ENCODE measurements around the gene PEAR1.

The PEAR1 gene

GRCh38 chr1:156884560-156885184, 8.8 kb upstream of the PEAR1 start:
- DNase-seq = no peak

GRCh38 chr1:156885314-156885713, 8.2 kb upstream of the PEAR1 start:
- DNase-seq = no peak

- no peak for DNase-seq
Observed at GRCh38 chr1:156885880-156886355, 7.6 kb upstream of the PEAR1 start.

- no peak for DNase-seq
Observed at GRCh38 chr1:156886583-156887281, 6.8 kb upstream of the PEAR1 start.

GRCh38 chr1:156887317-156887716, 6.2 kb upstream of the PEAR1 start:
- DNase-seq = no peak

- DNase-seq = no peak
Observed at GRCh38 chr1:156887734-156888133, 5.8 kb upstream of the PEAR1 start.

- DNase-seq = peak; percentile 63 to 66
Observed at GRCh38 chr1:156889802-156890580, 3.5 kb upstream of the PEAR1 start.

- peak; percentile 89 to 91 for DNase-seq
Observed at GRCh38 chr1:156892190-156893047, 1.1 kb upstream of the PEAR1 start.

- no peak for DNase-seq
Observed at GRCh38 chr1:156894001-156894400, 483 bp downstream of the PEAR1 start.

- DNase-seq = no peak
Observed at GRCh38 chr1:156894711-156895454, 1.4 kb downstream of the PEAR1 start.

GRCh38 chr1:156895455-156895812, 1.9 kb downstream of the PEAR1 start:
- no peak for DNase-seq

GRCh38 chr1:156895927-156896326, 2.4 kb downstream of the PEAR1 start:
- DNase-seq = no peak

- DNase-seq = no peak
Observed at GRCh38 chr1:156896490-156897033, 3.0 kb downstream of the PEAR1 start.

- DNase-seq = no peak
Observed at GRCh38 chr1:156897078-156897825, 3.7 kb downstream of the PEAR1 start.

GRCh38 chr1:156898161-156898566, 4.6 kb downstream of the PEAR1 start:
- no peak for DNase-seq

GRCh38 chr1:156898971-156899664, 5.6 kb downstream of the PEAR1 start:
- DNase-seq = no peak

GRCh38 chr1:156899956-156900718, 6.6 kb downstream of the PEAR1 start:
- DNase-seq = no peak

GRCh38 chr1:156900896-156901589, 7.5 kb downstream of the PEAR1 start:
- no peak for DNase-seq

GRCh38 chr1:156901590-156901900, 8.0 kb downstream of the PEAR1 start:
- no peak for DNase-seq

Measured in stimulated activated CD4-positive, alpha-beta T cell treated with anti-CD3 and anti-CD28 coated beads, Interleukin-2, amount 100 ng/mL, for 48 hours (primary cell).